OCI-LY7 (cell line): ENCODE results near the gene ADCY3.

ENCODE experiments used
- CTCF ChIP-seq: fragments of 200-600 bp; sonication (generic); conservative IDR thresholded peaks from 2 replicates; pipeline ENCODE4 v1.5.1; 2014; ENCODE audit warnings: mild to moderate bottlenecking, antibody characterized with exemption, low read length, moderate library complexity, mixed read lengths
- EZH2phosphoT487 ChIP-seq: fragments of 200-600 bp; sonication (generic); IDR thresholded peaks from 2 replicates; pipeline ENCODE4 v1.6.1; 2018; ENCODE audit warnings: low read depth, borderline replicate concordance, mild to moderate bottlenecking, mixed run types, antibody characterized with exemption, low read length, moderate library complexity, mixed read lengths

GRCh38 chr2:24787532-24787931 lies 132.5 kb downstream of the ADCY3 start:
- TF ChIP-seq CTCF (no peak), EZH2phosphoT487 (no peak)
